ENCODE measurements around the gene ZC3HAV1.

GRCh38 chr7:139088268-139088667 lies 21.3 kb downstream of the ZC3HAV1 start:
- TF ChIP-seq CTCF (IDR thresholded peaks at IDR 0.05) (no peak), POLR2A (IDR thresholded peaks at IDR 0.05) (no peak)

All from thyroid gland (tissue), 4 donors.